RWPE1 (cell line): ENCODE data around the gene CLBA1.

ENCODE experiments used
- CTCF ChIA-PET: fragments of 350-600 bp; sonication (Branson Sonifier 250); formaldehyde crosslinking; extraction: SDS; loops from one replicate; lab custom pipeline; 2021; lab: Yijun Ruan, JAX
- POLR2A ChIA-PET: fragments of 400-600 bp; formaldehyde crosslinking; extraction: SDS; loops from one replicate; lab custom pipeline; 2020; ENCODE audit warnings: antibody characterized with exemption; ENCODE audit not compliant: low non-redundant PET; lab: Yijun Ruan, JAX
- DNase-seq: peaks from one replicate; pipeline ENCODE4 v3.0.0; 2012; ENCODE audit warnings: low spot score
- H3K27ac ChIP-seq: fragments of 450-650 bp; 2 replicates; pipeline ENCODE4 v1.5.1; 2017
- TF ChIP-seq, protein P1 (sequence below): fragments of 450-650 bp; conservative IDR thresholded peaks from 2 replicates; pipeline ENCODE4 v1.5.1; 2017; ENCODE audit warnings: low read depth, mild to moderate bottlenecking

CLBA1 gene

DNA sequence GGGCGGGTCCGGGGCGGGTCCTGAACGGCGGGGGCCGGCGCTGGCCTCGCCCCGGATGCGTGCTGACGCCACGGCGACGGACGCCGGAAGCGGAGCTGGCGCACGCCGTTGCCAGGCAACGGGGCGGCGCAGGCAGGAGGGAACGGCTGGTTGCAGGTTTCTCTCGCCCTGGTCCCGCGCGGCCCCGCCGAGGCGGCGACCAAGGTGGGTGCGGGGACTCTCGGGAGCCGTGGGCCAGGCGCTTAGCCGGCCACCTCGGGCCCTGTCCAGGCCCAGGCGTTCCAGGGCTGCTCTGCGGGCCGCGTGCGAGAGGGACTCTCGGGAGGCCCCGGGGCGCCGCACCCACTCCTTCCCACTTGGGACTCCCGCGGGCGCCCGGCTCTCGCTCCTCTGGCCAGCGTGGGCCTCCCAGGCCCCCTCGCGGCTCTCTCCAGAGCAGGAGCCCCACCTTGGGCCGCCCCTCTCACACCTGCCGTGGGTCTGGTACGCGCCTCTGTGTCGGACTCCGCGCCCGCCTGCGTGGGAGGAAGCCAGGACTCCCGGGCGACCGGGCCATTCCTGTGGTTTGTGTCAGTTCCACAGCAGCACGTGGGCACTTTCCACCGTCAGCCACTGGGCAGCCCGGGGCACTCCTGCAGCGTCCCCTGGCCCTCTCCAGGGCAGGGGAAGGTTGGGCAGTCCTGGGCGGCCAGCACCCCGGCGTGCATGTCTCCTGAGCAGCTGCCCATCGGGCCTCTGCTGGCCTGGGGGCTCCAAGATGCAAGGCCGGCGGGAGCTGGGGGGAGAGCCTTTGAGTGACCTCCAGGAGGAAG lies at the start of gene CLBA1:
Gene CLBA1, plus strand, starts transcription at position 114 of the 812 bp plus-strand sequence. Its CDS starts 644 bp downstream, at position 758.
- DNase-seq, result peak; percentile 91
- H3K27ac ChIP-seq, result peak within 1 kb of the TSS; percentile 100
- TF ChIP-seq, protein P1, sequence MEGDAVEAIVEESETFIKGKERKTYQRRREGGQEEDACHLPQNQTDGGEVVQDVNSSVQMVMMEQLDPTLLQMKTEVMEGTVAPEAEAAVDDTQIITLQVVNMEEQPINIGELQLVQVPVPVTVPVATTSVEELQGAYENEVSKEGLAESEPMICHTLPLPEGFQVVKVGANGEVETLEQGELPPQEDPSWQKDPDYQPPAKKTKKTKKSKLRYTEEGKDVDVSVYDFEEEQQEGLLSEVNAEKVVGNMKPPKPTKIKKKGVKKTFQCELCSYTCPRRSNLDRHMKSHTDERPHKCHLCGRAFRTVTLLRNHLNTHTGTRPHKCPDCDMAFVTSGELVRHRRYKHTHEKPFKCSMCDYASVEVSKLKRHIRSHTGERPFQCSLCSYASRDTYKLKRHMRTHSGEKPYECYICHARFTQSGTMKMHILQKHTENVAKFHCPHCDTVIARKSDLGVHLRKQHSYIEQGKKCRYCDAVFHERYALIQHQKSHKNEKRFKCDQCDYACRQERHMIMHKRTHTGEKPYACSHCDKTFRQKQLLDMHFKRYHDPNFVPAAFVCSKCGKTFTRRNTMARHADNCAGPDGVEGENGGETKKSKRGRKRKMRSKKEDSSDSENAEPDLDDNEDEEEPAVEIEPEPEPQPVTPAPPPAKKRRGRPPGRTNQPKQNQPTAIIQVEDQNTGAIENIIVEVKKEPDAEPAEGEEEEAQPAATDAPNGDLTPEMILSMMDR, result no peak
- CTCF ChIA-PET, result interaction anchor here (2.4 to 2.7 kb wide), 2 partner anchors 10 to 60 kb away, joined by 8 to 10 read pairs; no protein-coding TSS in a partner anchor
- POLR2A ChIA-PET, result interaction anchor here (0.6 to 1.0 kb wide), 3 partner anchors 9 to 18 kb away, joined by 3 to 4 read pairs (median 4); no protein-coding TSS in a partner anchor

DNA sequence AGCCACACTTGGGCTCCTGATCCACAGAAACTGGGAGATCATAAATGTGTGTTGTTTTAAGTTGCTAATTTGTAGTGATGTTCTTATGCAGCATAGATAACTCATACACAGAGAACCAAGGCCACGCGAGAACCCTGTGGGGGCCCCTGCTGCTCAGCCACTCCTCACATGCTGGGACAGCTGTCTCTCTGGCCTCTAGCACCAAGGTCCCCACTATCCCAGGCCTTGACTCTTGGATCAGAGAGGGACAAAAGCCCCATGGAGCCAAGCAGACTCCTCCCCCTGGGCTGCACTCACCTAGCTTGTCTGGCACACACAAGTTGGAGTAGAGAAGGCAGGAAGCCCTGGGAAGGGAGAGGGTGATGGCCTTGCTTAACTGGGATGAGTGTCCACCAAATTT lies 49.6 kb upstream of the CLBA1 start:
- peak overlapping the region; percentile 70 for H3K27ac ChIP-seq
- CTCF ChIA-PET, result no interaction called here
- peak; percentile 13 for DNase-seq
- TF ChIP-seq, protein P1, result no peak
- POLR2A ChIA-PET, result no interaction called here

DNA sequence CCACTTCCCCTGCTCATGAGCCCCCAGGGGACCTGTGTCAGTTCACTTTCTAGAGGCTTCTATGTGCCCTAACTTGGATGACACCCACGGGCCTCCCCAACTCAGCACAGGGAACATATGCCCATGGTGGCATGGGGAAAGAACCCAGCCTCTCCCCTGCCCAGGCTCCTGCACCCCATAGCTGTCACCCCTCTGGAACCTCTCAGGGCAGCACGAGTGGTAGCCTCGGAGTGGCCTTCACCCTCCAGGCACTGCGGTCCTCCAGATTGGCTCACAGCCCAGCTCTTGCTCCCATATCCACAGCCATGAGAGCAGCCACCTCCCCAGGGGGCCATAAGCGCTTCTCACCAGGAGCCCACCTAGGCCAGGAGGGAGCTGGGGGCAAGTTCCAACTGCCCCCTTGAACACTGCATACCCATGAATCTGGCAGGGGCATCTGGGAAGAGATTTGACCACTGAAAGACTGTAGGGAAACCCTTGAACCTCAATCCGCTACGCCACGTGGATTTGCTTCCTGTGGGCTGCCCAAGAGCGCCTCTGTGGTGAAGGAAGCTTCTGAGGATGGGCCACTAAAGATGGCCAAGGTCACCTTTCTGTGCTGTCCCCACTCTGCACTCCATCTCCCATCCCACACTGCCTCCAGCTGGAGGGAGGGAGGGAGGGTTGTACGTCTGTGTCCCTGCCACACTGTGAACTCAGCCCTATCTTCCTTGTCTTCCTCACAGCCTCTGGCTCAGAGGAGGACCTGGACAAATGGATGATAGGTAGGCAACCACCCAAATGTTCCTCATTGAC lies 49.0 kb upstream of the CLBA1 start:
- TF ChIP-seq, protein P1, result no peak
- CTCF ChIA-PET, result no interaction called here

DNA sequence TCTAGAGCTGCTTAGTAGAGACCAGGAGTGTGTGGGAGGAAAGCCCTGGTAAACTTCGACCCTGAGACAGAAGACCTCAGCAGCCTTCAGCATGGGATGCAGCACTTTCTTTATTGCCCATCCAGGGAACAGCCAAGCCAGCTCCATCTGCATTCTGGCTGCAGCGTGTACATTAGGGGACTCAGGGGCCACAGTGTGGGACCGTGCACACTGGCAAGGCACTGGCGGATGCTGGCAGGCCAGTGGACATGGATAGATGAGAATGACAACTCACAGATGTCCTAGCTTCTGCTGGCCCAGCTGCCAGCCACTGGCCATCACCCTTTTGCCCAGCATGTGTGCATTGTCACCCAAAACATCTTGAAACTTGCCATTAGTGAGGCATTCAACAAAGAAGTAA lies 48.4 kb upstream of the CLBA1 start:
- ChIA-PET CTCF (interaction anchor here (0.6 kb wide), 1 partner anchor 289 kb away, joined by 6 read pairs; no protein-coding TSS in a partner anchor), POLR2A (interaction anchor here (0.6 to 0.7 kb wide), 4 partner anchors 44 to 696 kb away, joined by 3 to 4 read pairs (median 3); no protein-coding TSS in a partner anchor)
- peak overlapping the region; percentile 70 for H3K27ac ChIP-seq
- TF ChIP-seq, protein P1, result no peak
- no peak for DNase-seq

More for the DNA sequence above, 49.0 kb upstream of the CLBA1 start:
- H3K27ac ChIP-seq, result peak overlapping the region; percentile 70
- no peak for DNase-seq
- POLR2A ChIA-PET, result interaction anchor here (0.6 kb wide), 1 partner anchor 61 kb away, joined by 4 read pairs; no protein-coding TSS in a partner anchor

DNA sequence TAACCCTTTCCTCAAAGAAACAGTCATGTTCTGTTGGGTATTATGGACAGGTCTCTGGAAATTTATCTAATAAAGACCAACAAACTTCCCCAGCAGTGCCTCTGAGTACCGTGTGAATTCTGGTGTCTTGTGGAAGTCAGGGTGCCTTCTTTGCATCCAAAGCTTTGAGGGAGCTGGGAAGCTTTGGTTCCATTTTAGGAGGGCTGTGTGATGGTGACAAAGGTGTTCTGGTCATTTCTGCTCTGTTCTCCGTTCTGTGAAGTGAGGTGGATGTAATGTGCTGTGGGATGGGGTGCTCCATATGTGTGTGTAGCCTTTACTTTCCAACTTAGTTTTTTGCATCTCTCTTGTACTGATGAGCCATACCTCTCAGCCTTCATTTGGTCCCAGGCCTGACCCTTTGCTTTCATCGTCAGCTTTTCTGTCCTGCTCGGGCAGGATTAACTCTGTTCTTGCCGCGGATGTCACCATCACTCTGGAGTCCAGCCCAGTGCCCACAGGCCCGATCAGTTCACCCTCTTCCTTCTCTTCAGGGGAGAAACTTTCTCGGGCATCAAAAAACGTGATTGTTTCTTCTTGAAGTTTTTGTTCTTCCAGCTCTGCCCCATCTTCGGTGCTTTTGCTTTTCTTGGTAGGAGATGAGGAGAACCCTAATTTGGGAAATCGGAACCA lies 47.8 kb upstream of the CLBA1 start:
- peak overlapping the region; percentile 26 for H3K27ac ChIP-seq
- POLR2A ChIA-PET, result interaction anchor here (0.6 to 0.7 kb wide), 3 partner anchors 45 to 696 kb away, joined by 3 read pairs; no protein-coding TSS in a partner anchor
- CTCF ChIA-PET, result interaction anchor here (0.6 kb wide), 1 partner anchor 290 kb away, joined by 6 read pairs; no protein-coding TSS in a partner anchor
- DNase-seq, result no peak
- TF ChIP-seq, protein P1, result no peak
